Endodermal cell (in vitro differentiated cells): Measurements from ENCODE around the gene CDK5RAP2. TPM values are rescaled to one million over a fixed set of nuclear protein-coding genes. Genes with fewer than 3 reads are reported as not detected.

Experiments
- DNase-seq: peaks from one replicate; pipeline ENCODE4 v3.0.0-alpha.2; 2017
- H3K27ac ChIP-seq: 2 replicates; pipeline ENCODE4 v1.5.1; 2013; ENCODE audit warnings: mild to moderate bottlenecking, low read depth, low read length, moderate library complexity
- H3K27me3 ChIP-seq: 2 replicates; pipeline ENCODE4 v1.6.1; 2013; ENCODE audit warnings: mild to moderate bottlenecking, low read length, moderate library complexity; ENCODE audit not compliant: insufficient read depth, control insufficient read depth, poor library complexity, severe bottlenecking
- H3K36me3 ChIP-seq: 2 replicates; pipeline ENCODE4 v1.7.0; 2013; ENCODE audit warnings: mild to moderate bottlenecking, low read length, moderate library complexity; ENCODE audit not compliant: control insufficient read depth, insufficient read depth
- H3K4me1 ChIP-seq: one replicate; pipeline ENCODE4 v1.7.0; 2013; ENCODE audit warnings: low read length; ENCODE audit not compliant: control insufficient read depth, insufficient read depth
- H3K4me3 ChIP-seq: 2 replicates; pipeline ENCODE4 v1.5.1; 2013; ENCODE audit warnings: mild to moderate bottlenecking, low read length, moderate library complexity
- H3K9ac ChIP-seq: 2 replicates; pipeline ENCODE4 v1.6.1; 2013; ENCODE audit warnings: mild to moderate bottlenecking, low read length, moderate library complexity; ENCODE audit not compliant: poor library complexity, severe bottlenecking; ENCODE audit errors: extremely low read depth
- H3K9me3 ChIP-seq: 2 replicates; pipeline ENCODE4 v1.6.1; 2013; ENCODE audit warnings: mild to moderate bottlenecking, low read length, moderate library complexity; ENCODE audit not compliant: control insufficient read depth
- H3K27ac Mint-ChIP-seq: 2 replicates; pipeline ENCODE4 v1.8.0; 2020; ENCODE audit warnings: mixed read lengths
- H3K27me3 Mint-ChIP-seq: 2 replicates; pipeline ENCODE4 v1.8.0; 2021; ENCODE audit warnings: mild to moderate bottlenecking, mixed read lengths; ENCODE audit not compliant: insufficient read depth
- H3K36me3 Mint-ChIP-seq: 2 replicates; pipeline ENCODE4 v1.8.0; 2020; ENCODE audit warnings: low read depth, mixed read lengths
- H3K4me1 Mint-ChIP-seq: 2 replicates; pipeline ENCODE4 v1.8.0; 2020; ENCODE audit warnings: mixed read lengths
- H3K4me3 Mint-ChIP-seq: 2 replicates; pipeline ENCODE4 v1.8.0; 2020; ENCODE audit warnings: mild to moderate bottlenecking, moderate library complexity, mixed read lengths
- H3K9me3 Mint-ChIP-seq: 2 replicates; pipeline ENCODE4 v1.8.0; 2020; ENCODE audit warnings: mild to moderate bottlenecking, mixed read lengths
- WGBS, 2 experiments: methylation state at CpG; one replicate each; pipeline versions ENCODE4 v1.1.5 to v1.1.7; 2013; ENCODE audit warnings: missing lambda C conversion rate in 2 of 2, mixed read lengths in 1 of 2; ENCODE audit not compliant: insufficient coverage in 1 of 2, insufficient read length in 1 of 2; 5-methylcytosine and 5-hydroxymethylcytosine counted together
- total RNA-seq, 2 donors: library from RNA; stranded (reverse); fragmentation: NEBNext Ultra II Directional in 1 of 2; extraction: Animal tissue kit (Norgen Biotek cat#: 25700) in 1 of 2; gene quantifications; 2 replicates in 1 of 2; 3 replicates in 1 of 2; pipeline ENCODE4 v1.2.1, GENCODE V29; 2021
- TF ChIP-seq, protein P1 (sequence below): fragments of 200-600 bp; sonication (generic); conservative IDR thresholded peaks from 2 replicates; pipeline ENCODE4 v1.5.0; 2021; ENCODE audit warnings: antibody characterized with exemption, mild to moderate bottlenecking

Gene CDK5RAP2
- total RNA-seq, 2 donors from 2014 or later = 68.2 to 92.0 TPM

DNA sequence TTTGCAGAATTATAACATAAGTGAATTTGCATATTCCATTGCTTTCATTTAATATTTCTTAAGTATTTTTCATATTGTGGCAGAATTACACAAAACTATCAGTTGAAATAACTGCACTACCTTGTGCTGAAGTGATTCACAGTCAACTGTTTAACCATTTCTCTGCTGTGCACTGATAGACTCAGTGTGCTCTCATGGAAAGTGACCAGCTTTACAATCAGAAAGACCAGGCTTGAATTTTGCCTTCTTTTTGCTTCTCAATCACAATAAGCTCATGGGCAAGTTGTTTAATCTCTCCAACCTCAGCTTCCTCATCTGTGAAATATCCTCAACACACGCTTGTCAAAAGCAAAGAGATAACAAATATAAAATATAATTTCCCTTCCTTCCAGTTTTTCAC is 18.3 kb downstream of the CDK5RAP2 start:
- Mint-ChIP-seq H3K27ac (no peak overlapping the region), H3K36me3 (peaks cover 53% of the 10 kb centered on the region), H3K9me3 (no peaks in the 10 kb centered on the region), H3K27me3 (no peaks in the 10 kb centered on the region), H3K4me3 (no peak overlapping the region), H3K4me1 (peaks cover 16% of the 10 kb centered on the region)
- Histone ChIP-seq H3K9me3 (no peaks in the 10 kb centered on the region), H3K9ac (no peak overlapping the region), H3K4me3 (no peak overlapping the region), H3K36me3 (peaks cover 44% of the 10 kb centered on the region), H3K4me1 (peaks cover 10% of the 10 kb centered on the region), H3K27ac (no peak overlapping the region), H3K27me3 (no peaks in the 10 kb centered on the region)
- whole genome bisulfite sequencing, 2 experiments = 85 to 89% methylated on average over 1 of the region's 1 CpG
- DNase-seq = no peak
- TF ChIP-seq, protein P1, sequence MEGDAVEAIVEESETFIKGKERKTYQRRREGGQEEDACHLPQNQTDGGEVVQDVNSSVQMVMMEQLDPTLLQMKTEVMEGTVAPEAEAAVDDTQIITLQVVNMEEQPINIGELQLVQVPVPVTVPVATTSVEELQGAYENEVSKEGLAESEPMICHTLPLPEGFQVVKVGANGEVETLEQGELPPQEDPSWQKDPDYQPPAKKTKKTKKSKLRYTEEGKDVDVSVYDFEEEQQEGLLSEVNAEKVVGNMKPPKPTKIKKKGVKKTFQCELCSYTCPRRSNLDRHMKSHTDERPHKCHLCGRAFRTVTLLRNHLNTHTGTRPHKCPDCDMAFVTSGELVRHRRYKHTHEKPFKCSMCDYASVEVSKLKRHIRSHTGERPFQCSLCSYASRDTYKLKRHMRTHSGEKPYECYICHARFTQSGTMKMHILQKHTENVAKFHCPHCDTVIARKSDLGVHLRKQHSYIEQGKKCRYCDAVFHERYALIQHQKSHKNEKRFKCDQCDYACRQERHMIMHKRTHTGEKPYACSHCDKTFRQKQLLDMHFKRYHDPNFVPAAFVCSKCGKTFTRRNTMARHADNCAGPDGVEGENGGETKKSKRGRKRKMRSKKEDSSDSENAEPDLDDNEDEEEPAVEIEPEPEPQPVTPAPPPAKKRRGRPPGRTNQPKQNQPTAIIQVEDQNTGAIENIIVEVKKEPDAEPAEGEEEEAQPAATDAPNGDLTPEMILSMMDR = no peak

GRCh38 chr9:120559546-120559945 is 20.4 kb downstream of the CDK5RAP2 start:
- Mint-ChIP-seq H3K36me3 (peaks cover 48% of the 10 kb centered on the region), H3K4me3 (no peak overlapping the region), H3K4me1 (peaks cover 16% of the 10 kb centered on the region), H3K27me3 (no peaks in the 10 kb centered on the region), H3K9me3 (no peaks in the 10 kb centered on the region), H3K27ac (no peak overlapping the region)
- Histone ChIP-seq H3K9ac (no peak overlapping the region), H3K4me3 (no peak overlapping the region), H3K27ac (no peak overlapping the region), H3K36me3 (peaks cover 31% of the 10 kb centered on the region), H3K27me3 (no peaks in the 10 kb centered on the region), H3K9me3 (no peaks in the 10 kb centered on the region), H3K4me1 (peaks cover 10% of the 10 kb centered on the region)
- TF ChIP-seq, protein P1 = no peak
- no peak for DNase-seq
- WGBS, 2 experiments = 93% methylated on average over 1 of the region's 1 CpG; no CpG with 5 or more reads in 1 of the 2 experiments

DNA sequence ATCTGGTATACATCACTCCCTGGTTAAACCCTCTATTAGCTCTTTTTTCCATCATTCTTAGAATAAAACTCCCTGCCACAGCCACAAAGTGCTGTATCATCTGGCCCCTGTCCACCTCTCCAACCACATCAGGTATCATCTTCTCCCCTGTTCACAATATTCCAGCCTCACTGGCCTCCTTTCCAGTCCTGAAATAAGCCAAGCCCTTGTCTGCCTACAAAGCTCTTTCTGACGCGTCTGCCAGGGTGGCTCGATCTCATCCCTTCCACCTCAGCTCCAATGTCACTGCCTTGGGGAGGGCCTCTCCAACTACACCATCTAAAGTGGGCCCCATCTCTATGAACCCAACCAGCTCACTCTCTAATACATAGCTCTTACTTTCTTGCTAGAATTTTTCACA is 21.5 kb downstream of the CDK5RAP2 start:
- H3K36me3 Mint-ChIP-seq = peaks cover 46% of the 10 kb centered on the region
- TF ChIP-seq, protein P1 = no peak
- H3K4me1 Mint-ChIP-seq = peaks cover 10% of the 10 kb centered on the region
- no peak overlapping the region for H3K4me3 Mint-ChIP-seq
- no peak overlapping the region for H3K27ac Mint-ChIP-seq
- DNase-seq = no peak
- no peaks in the 10 kb centered on the region for H3K27me3 ChIP-seq
- no peak overlapping the region for H3K27ac ChIP-seq
- H3K4me1 ChIP-seq = peaks cover 7% of the 10 kb centered on the region
- no peaks in the 10 kb centered on the region for H3K9me3 Mint-ChIP-seq
- no peak overlapping the region for H3K4me3 ChIP-seq
- no peaks in the 10 kb centered on the region for H3K27me3 Mint-ChIP-seq
- no peak overlapping the region for H3K9ac ChIP-seq
- no peaks in the 10 kb centered on the region for H3K9me3 ChIP-seq
- 92 to 94% methylated on average over 3 of the region's 3 CpGs for WGBS, 2 experiments
- peaks cover 26% of the 10 kb centered on the region for H3K36me3 ChIP-seq
